ENCODE measurements around the gene NDUFA12. TPM values are rescaled to one million over a fixed set of nuclear protein-coding genes. Genes with fewer than 3 reads are reported as not detected.

The NDUFA12 gene
- total RNA-seq, 1 experiment from 2014 or later, result 130 TPM

DNA sequence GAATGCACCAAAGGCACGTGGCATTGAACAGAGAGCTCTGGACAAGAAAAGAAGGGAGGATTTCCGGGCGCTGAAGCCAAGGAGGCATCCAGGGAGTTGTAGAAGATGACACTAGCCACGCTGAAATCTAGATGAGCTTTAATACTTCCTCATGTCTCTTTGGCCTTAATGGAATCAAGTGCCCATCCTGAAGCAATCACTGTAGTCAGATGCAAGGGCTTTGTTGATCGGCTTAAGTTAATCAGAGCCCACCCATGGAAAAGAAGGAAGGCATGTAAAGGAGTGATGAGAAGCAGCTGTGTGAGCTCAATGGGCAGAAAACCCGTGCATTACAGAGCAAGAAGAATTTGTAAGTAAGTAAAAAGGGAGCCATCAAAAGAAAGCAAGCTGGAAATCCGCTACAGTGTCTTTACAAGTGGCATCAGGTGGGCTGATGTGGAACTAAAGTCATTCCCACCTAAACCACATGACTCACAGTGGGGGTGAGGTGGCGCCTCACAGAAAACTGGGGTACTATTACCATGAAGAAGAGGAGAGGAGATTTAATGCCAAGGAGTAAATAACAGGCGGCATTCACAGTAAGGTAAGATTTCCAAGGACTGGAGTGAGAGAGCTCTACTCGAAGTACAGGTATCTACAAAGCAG is 48.4 kb downstream of the NDUFA12 start:
- H3K27ac ChIP-seq (ENCODE audit: low read length), result 0 out of 2 replicates have a peak overlapping the region, but pooled peaks have one; percentile 55
- H3K79me2 ChIP-seq (ENCODE audit: low read length), result no peaks in the 10 kb centered on the region
- H2AFZ ChIP-seq (ENCODE audit: low read length), result no peak overlapping the region
- CTCF ChIA-PET, result no interaction called here
- H3F3A ChIP-seq (ENCODE audit: low read length, unreplicated experiment), result no peaks in the 10 kb centered on the region
- no TSS peak for BruUV-seq (replicated peaks)
- H3K9me2 ChIP-seq (replicated peaks; ENCODE audit: low read length), result no peaks in the 10 kb centered on the region
- H3K27me3 ChIP-seq (ENCODE audit: low read length), result no peaks in the 10 kb centered on the region
- H3K4me2 ChIP-seq (ENCODE audit: low read length), result no peak overlapping the region
- POLR2A ChIA-PET (ENCODE audit: unreplicated experiment), result no interaction called here
- no peak for DNase-seq
- H4K20me1 ChIP-seq (ENCODE audit: low read length), result no peaks in the 10 kb centered on the region
- no peak overlapping the region for H3K4me3 ChIP-seq (ENCODE audit: low read length)
- H3K4me1 ChIP-seq (ENCODE audit: insufficient read depth, low read length), result peaks cover 28% of the 10 kb centered on the region
- ATAC-seq, result no peak
- TF ChIP-seq EZH2phosphoT487 (IDR thresholded peaks at IDR 0.05; ENCODE audit: borderline replicate concordance, low read length) (no peak), EZH2 (IDR thresholded peaks at IDR 0.05; ENCODE audit: low read length, unreplicated experiment) (no peak)
- TF ChIP-seq, protein P1, sequence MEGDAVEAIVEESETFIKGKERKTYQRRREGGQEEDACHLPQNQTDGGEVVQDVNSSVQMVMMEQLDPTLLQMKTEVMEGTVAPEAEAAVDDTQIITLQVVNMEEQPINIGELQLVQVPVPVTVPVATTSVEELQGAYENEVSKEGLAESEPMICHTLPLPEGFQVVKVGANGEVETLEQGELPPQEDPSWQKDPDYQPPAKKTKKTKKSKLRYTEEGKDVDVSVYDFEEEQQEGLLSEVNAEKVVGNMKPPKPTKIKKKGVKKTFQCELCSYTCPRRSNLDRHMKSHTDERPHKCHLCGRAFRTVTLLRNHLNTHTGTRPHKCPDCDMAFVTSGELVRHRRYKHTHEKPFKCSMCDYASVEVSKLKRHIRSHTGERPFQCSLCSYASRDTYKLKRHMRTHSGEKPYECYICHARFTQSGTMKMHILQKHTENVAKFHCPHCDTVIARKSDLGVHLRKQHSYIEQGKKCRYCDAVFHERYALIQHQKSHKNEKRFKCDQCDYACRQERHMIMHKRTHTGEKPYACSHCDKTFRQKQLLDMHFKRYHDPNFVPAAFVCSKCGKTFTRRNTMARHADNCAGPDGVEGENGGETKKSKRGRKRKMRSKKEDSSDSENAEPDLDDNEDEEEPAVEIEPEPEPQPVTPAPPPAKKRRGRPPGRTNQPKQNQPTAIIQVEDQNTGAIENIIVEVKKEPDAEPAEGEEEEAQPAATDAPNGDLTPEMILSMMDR (conservative IDR thresholded peaks at IDR 0.05; ENCODE audit: low read depth, low read length), result no peak
- no peak overlapping the region for H3K9ac ChIP-seq (ENCODE audit: low read length)
- intact Hi-C loops (cut with micrococcal nuclease), result no loop called here
- no peaks in the 10 kb centered on the region for H3K9me3 ChIP-seq (ENCODE audit: low read length)
- H3K36me3 ChIP-seq (ENCODE audit: low read depth, low read length), result no peaks in the 10 kb centered on the region

DNA sequence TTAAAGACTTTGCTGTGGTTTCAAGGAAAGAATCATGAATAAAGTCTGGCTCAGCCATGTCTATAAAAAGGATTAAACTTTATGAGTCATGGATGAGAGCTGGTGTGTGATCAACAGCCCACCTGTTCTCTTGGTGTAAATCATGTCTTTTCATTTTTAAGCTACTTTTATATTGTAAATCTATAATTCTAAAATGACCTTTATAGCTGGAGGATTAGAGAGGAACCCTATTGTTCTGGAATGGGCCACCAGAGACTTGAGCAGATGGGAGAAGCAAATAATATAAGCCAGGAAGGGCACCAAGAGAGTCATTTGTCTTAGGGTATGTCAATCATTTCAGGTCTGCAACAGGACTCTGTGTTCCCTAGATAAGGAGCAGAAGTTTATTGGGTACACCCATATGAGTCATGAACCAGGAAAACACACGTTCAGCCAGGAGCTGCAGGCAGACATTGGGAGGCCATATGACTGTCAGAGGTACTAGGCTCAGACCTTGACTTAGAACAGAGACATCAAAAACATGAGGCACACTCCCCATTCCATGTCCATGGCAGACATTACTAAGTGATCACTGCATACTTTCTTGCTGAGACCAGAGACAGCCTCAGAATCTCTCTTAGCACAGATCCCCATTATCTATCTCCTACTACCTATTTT is 49.3 kb downstream of the NDUFA12 start:
- H3K9ac ChIP-seq (ENCODE audit: low read length), result no peak overlapping the region
- peak overlapping the region; percentile 55 for H3K27ac ChIP-seq (ENCODE audit: low read length)
- no peak overlapping the region for H2AFZ ChIP-seq (ENCODE audit: low read length)
- ChIA-PET CTCF (interaction anchor here (0.7 kb wide), 1 partner anchor 56 kb away, joined by 3 read pairs; no protein-coding TSS in a partner anchor), POLR2A (ENCODE audit: unreplicated experiment) (interaction anchor here (0.6 kb wide), 2 partner anchors 274 to 834 kb away, joined by 3 to 5 read pairs; no protein-coding TSS in a partner anchor)
- TF ChIP-seq, protein P1 (conservative IDR thresholded peaks at IDR 0.05; ENCODE audit: low read depth, low read length), result no peak
- TF ChIP-seq EZH2phosphoT487 (IDR thresholded peaks at IDR 0.05; ENCODE audit: borderline replicate concordance, low read length) (no peak), EZH2 (IDR thresholded peaks at IDR 0.05; ENCODE audit: low read length, unreplicated experiment) (no peak)
- intact Hi-C loops (cut with micrococcal nuclease), result no loop called here
- H3K27me3 ChIP-seq (ENCODE audit: low read length), result no peaks in the 10 kb centered on the region
- BruUV-seq (replicated peaks), result no TSS peak
- H3K36me3 ChIP-seq (ENCODE audit: low read depth, low read length), result no peaks in the 10 kb centered on the region
- no peaks in the 10 kb centered on the region for H3K79me2 ChIP-seq (ENCODE audit: low read length)
- H3K4me3 ChIP-seq (ENCODE audit: low read length), result no peak overlapping the region
- H3K4me1 ChIP-seq (ENCODE audit: insufficient read depth, low read length), result peaks cover 28% of the 10 kb centered on the region
- H3K4me2 ChIP-seq (ENCODE audit: low read length), result peak overlapping the region; percentile 61
- no peaks in the 10 kb centered on the region for H3K9me3 ChIP-seq (ENCODE audit: low read length)
- no peaks in the 10 kb centered on the region for H3K9me2 ChIP-seq (replicated peaks; ENCODE audit: low read length)
- DNase-seq (peak; percentile 90), ATAC-seq (peak; percentile 93)
- no peaks in the 10 kb centered on the region for H4K20me1 ChIP-seq (ENCODE audit: low read length)
- H3F3A ChIP-seq (ENCODE audit: low read length, unreplicated experiment), result no peaks in the 10 kb centered on the region

DNA sequence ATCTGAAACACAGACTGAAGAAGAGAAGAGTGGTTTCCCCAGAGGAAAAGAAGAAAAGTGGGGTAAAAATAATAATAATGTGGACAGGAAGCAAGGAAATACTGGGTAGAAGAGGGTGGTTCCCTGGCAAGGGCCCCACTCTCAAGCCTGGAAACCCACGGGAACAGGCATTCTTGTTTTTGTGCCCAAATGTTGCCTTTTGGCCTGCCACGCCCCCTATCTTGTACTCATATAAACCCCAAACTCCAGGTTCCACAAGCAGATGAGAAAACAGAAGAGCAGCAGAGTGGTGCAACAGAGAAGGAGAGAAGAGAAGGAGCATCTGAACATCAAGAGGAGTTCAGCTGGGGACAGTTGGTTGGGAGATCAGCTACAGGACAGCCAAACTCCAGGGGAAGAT is 51.2 kb downstream of the NDUFA12 start:
- no peaks in the 10 kb centered on the region for H3K79me2 ChIP-seq (ENCODE audit: low read length)
- no peaks in the 10 kb centered on the region for H3K27me3 ChIP-seq (ENCODE audit: low read length)
- BruUV-seq (replicated peaks), result no TSS peak
- POLR2A ChIA-PET (ENCODE audit: unreplicated experiment), result no interaction called here
- CTCF ChIA-PET, result no interaction called here
- peaks cover 28% of the 10 kb centered on the region for H3K4me1 ChIP-seq (ENCODE audit: insufficient read depth, low read length)
- no peak overlapping the region for H3K9ac ChIP-seq (ENCODE audit: low read length)
- H4K20me1 ChIP-seq (ENCODE audit: low read length), result no peaks in the 10 kb centered on the region
- H3K36me3 ChIP-seq (ENCODE audit: low read depth, low read length), result no peaks in the 10 kb centered on the region
- H3K27ac ChIP-seq (ENCODE audit: low read length), result no peak overlapping the region
- no peak overlapping the region for H3K4me3 ChIP-seq (ENCODE audit: low read length)
- intact Hi-C loops (cut with micrococcal nuclease), result no loop called here
- DNase-seq, result no peak
- ATAC-seq, result no peak
- H3K4me2 ChIP-seq (ENCODE audit: low read length), result no peak overlapping the region
- H2AFZ ChIP-seq (ENCODE audit: low read length), result no peak overlapping the region
- no peaks in the 10 kb centered on the region for H3K9me3 ChIP-seq (ENCODE audit: low read length)
- TF ChIP-seq EZH2phosphoT487 (IDR thresholded peaks at IDR 0.05; ENCODE audit: borderline replicate concordance, low read length) (no peak), EZH2 (IDR thresholded peaks at IDR 0.05; ENCODE audit: low read length, unreplicated experiment) (no peak)
- TF ChIP-seq, protein P1 (conservative IDR thresholded peaks at IDR 0.05; ENCODE audit: low read depth, low read length), result no peak
- no peaks in the 10 kb centered on the region for H3K9me2 ChIP-seq (replicated peaks; ENCODE audit: low read length)
- H3F3A ChIP-seq (ENCODE audit: low read length, unreplicated experiment), result no peaks in the 10 kb centered on the region

Measured in PC-3 (cell line).